Measurements from ENCODE around the gene HSH2D.

HSH2D gene

GRCh38 chr19:16185123-16185767 is 41.8 kb downstream of the HSH2D start, which contains the start of gene FAM32A:
TSS of gene FAM32A (plus strand) at chr19:16185410. CDS start at chr19:16185443, 33 bp downstream.
- peak; percentile 99 to 100 for DNase-seq (ENCODE audit: low read depth in 1 of 2, low spot score in 1 of 2)
- TF ChIP-seq POLR2AphosphoS5 (IDR thresholded peaks at IDR 0.05; ENCODE audit: low read depth) (peak; percentile 98), CTCF (IDR thresholded peaks at IDR 0.05; ENCODE audit: insufficient read depth, low read length) (no peak), SPI1 (IDR thresholded peaks at IDR 0.05; ENCODE audit: borderline replicate concordance, low read depth) (peak; percentile 71; the same call in 1 of the 2 replicates), GABPA (IDR thresholded peaks at IDR 0.05; ENCODE audit: low read depth) (peak; percentile 92)
- TF ChIP-seq, protein P1, sequence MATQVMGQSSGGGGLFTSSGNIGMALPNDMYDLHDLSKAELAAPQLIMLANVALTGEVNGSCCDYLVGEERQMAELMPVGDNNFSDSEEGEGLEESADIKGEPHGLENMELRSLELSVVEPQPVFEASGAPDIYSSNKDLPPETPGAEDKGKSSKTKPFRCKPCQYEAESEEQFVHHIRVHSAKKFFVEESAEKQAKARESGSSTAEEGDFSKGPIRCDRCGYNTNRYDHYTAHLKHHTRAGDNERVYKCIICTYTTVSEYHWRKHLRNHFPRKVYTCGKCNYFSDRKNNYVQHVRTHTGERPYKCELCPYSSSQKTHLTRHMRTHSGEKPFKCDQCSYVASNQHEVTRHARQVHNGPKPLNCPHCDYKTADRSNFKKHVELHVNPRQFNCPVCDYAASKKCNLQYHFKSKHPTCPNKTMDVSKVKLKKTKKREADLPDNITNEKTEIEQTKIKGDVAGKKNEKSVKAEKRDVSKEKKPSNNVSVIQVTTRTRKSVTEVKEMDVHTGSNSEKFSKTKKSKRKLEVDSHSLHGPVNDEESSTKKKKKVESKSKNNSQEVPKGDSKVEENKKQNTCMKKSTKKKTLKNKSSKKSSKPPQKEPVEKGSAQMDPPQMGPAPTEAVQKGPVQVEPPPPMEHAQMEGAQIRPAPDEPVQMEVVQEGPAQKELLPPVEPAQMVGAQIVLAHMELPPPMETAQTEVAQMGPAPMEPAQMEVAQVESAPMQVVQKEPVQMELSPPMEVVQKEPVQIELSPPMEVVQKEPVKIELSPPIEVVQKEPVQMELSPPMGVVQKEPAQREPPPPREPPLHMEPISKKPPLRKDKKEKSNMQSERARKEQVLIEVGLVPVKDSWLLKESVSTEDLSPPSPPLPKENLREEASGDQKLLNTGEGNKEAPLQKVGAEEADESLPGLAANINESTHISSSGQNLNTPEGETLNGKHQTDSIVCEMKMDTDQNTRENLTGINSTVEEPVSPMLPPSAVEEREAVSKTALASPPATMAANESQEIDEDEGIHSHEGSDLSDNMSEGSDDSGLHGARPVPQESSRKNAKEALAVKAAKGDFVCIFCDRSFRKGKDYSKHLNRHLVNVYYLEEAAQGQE (IDR thresholded peaks at IDR 0.05; ENCODE audit: insufficient replicate concordance, low read depth): no peak
- Histone ChIP-seq H3K27ac (replicated peaks) (peak within 1 kb of the TSS; percentile 83), H3K27me3 (ENCODE audit: insufficient read depth, poor library complexity, severe bottlenecking) (no peaks in the 10 kb centered on the region), H3K4me3 (replicated peaks; ENCODE audit: insufficient read depth, low read length) (peak within 1 kb of the TSS; percentile 87)

- TF ChIP-seq, protein P1 (IDR thresholded peaks at IDR 0.05; ENCODE audit: insufficient replicate concordance, low read depth): no peak
- Histone ChIP-seq H3K4me3 (replicated peaks; ENCODE audit: insufficient read depth, low read length) (peak overlapping the region; percentile 87), H3K27ac (replicated peaks) (peak overlapping the region; percentile 83), H3K27me3 (ENCODE audit: insufficient read depth, poor library complexity, severe bottlenecking) (no peaks in the 10 kb centered on the region)
- DNase-seq (ENCODE audit: low read depth in 1 of 2, low spot score in 1 of 2): peak in 1 of 2 experiments; percentile 49
Measured at GRCh38 chr19:16185768-16186123, 42.3 kb downstream of the HSH2D start.

GRCh38 chr19:16188521-16188920 is 45.0 kb downstream of the HSH2D start:
- no peak overlapping the region for H3K4me3 ChIP-seq (replicated peaks; ENCODE audit: insufficient read depth, low read length)
- DNase-seq (ENCODE audit: low read depth in 1 of 2, low spot score in 1 of 2): no peak
- TF ChIP-seq POLR2AphosphoS5 (IDR thresholded peaks at IDR 0.05; ENCODE audit: low read depth): no peak
- no peak for TF ChIP-seq GABPA (IDR thresholded peaks at IDR 0.05; ENCODE audit: low read depth)
- no peak for TF ChIP-seq CTCF (IDR thresholded peaks at IDR 0.05; ENCODE audit: insufficient read depth, low read length)
- TF ChIP-seq, protein P1 (IDR thresholded peaks at IDR 0.05; ENCODE audit: insufficient replicate concordance, low read depth): no peak
- TF ChIP-seq SPI1 (IDR thresholded peaks at IDR 0.05; ENCODE audit: borderline replicate concordance, low read depth): no peak
- no peak overlapping the region for H3K27ac ChIP-seq (replicated peaks)
- H3K27me3 ChIP-seq (ENCODE audit: insufficient read depth, poor library complexity, severe bottlenecking): no peaks in the 10 kb centered on the region
